Caco-2 (cell line): Measurements from ENCODE around the gene INPP5E. TPM values are rescaled to one million over a fixed set of nuclear protein-coding genes. Genes with fewer than 3 reads are reported as not detected.

Experiments used
- BruUV-seq: library from RNA; stranded (reverse); fragments of 400-500 nt; replicated peaks from 2 replicates; lab custom pipeline; 2021; lab: Mats Ljungman, UMichigan
- CTCF ChIA-PET: fragments of 300-600 bp; sonication (Branson Sonifier 250); formaldehyde crosslinking; loops from one replicate; lab custom pipeline; 2022; ENCODE audit warnings: antibody characterized with exemption; lab: Charles Lee
- POLR2A ChIA-PET: fragments of 300-600 bp; sonication (Branson Sonifier 250); formaldehyde crosslinking; loops from one replicate; lab custom pipeline; 2022; ENCODE audit warnings: antibody characterized with exemption; lab: Charles Lee
- DNase-seq, 2 experiments: peaks; one replicate each; pipeline versions ENCODE4 v3.0.0 to v3.0.0-alpha.2; 2020 to 2022
- H3K27me3 ChIP-seq: replicated peaks from 2 replicates; pipeline ENCODE4 v1.6.0; 2011; ENCODE audit warnings: low read length; ENCODE audit not compliant: control insufficient read depth, insufficient read depth
- H3K36me3 ChIP-seq: 2 replicates; pipeline ENCODE4 v1.5.1; 2011; ENCODE audit warnings: low read length; ENCODE audit not compliant: control insufficient read depth, insufficient read depth
- H3K4me1 ChIP-seq: fragments of 250-450 bp; sonication (Bioruptor Pico); 2 replicates; pipeline ENCODE4 v1.5.1; 2020; ENCODE audit warnings: mild to moderate bottlenecking
- H3K4me3 ChIP-seq: 2 replicates; pipeline ENCODE4 v1.5.1; 2011; ENCODE audit warnings: low read depth, mild to moderate bottlenecking, control low read depth, low read length
- H3K9me3 ChIP-seq: fragments of 250-450 bp; sonication (Bioruptor Pico); 2 replicates; pipeline ENCODE4 v1.5.1; 2020; ENCODE audit warnings: mild to moderate bottlenecking, moderate library complexity
- H3K27ac Mint-ChIP-seq: one replicate; pipeline ENCODE4 v1.8.0; 2022; ENCODE audit warnings: mixed read lengths; ENCODE audit not compliant: unreplicated experiment
- H3K27me3 Mint-ChIP-seq: one replicate; pipeline ENCODE4 v1.8.0; 2022; ENCODE audit warnings: mixed read lengths; ENCODE audit not compliant: insufficient read depth, unreplicated experiment
- H3K36me3 Mint-ChIP-seq: one replicate; pipeline ENCODE4 v1.8.0; 2022; ENCODE audit warnings: mild to moderate bottlenecking, mixed read lengths; ENCODE audit not compliant: insufficient read depth, unreplicated experiment
- H3K4me1 Mint-ChIP-seq: one replicate; pipeline ENCODE4 v1.8.0; 2022; ENCODE audit warnings: low read depth, mixed read lengths; ENCODE audit not compliant: unreplicated experiment
- H3K4me3 Mint-ChIP-seq: one replicate; pipeline ENCODE4 v1.8.0; 2022; ENCODE audit warnings: mild to moderate bottlenecking, moderate library complexity, mixed read lengths; ENCODE audit not compliant: unreplicated experiment
- H3K9me3 Mint-ChIP-seq: one replicate; pipeline ENCODE4 v1.8.0; 2022; ENCODE audit warnings: mixed read lengths; ENCODE audit not compliant: unreplicated experiment
- intact Hi-C: fragments of 100-400 bp; cut with micrococcal nuclease; formaldehyde crosslinking; loops from one replicate; pipeline ENCODE4 v1.10.0; 2022; ENCODE audit not compliant: unreplicated experiment
- total RNA-seq: library from RNA; stranded (reverse); gene quantifications from 2 replicates; pipeline ENCODE4 v1.2.3, GENCODE V29; 2022
- TF ChIP-seq, protein P1 (sequence below), 2 experiments: fragments of 200-600 bp in 1 of 2; IDR thresholded peaks; 1 replicate in 1 of 2; 2 replicates in 1 of 2; pipeline versions ENCODE4 v1.5.1 to v1.8.0; 2011 to 2022; ENCODE audit warnings: antibody characterized with exemption in 1 of 2, control low read depth in 1 of 2, inconsistent platforms in 1 of 2, low read depth in 1 of 2, low read length in 1 of 2, mild to moderate bottlenecking in 1 of 2, moderate library complexity in 1 of 2; ENCODE audit not compliant: insufficient read depth in 1 of 2, severe bottlenecking in 1 of 2, unreplicated experiment in 1 of 2

Gene INPP5E
- total RNA-seq, 1 experiment from 2014 or later, result 18.6 TPM

DNA sequence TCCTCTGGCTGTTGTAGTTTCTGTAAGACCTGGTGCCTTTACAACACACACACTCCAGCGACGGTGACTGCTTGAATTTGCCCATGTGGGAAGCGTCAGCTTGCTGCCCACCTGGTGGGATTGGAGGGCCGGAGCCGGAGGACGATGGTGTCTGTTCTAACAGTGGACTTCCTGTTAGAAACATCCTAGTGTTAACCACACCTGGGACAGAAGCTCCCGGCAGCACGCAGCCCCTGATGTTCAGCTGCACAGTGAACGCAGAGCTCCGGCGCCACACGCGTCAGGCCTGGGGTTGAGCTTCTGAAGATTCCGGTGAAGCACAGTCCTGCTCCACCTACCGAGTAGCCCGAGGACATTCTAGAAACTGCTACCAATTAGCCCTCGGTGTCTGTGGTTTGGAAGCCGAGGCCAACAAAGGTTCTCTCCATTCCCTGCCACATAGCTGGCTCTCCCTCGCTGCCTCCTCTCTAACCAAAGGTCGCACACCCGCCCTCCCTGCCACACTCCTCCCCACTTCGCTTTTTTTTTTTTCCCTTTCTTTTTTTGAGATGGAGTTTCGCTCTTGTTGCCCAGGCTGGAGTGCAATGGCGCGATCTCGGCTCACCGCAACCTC, 14.8 kb downstream of the INPP5E start:
- Mint-ChIP-seq H3K4me1 (no peaks in the 10 kb centered on the region), H3K4me3 (no peak overlapping the region), H3K36me3 (peaks cover 83% of the 10 kb centered on the region), H3K27ac (no peak overlapping the region), H3K27me3 (no peaks in the 10 kb centered on the region), H3K9me3 (no peaks in the 10 kb centered on the region)
- H3K27me3 ChIP-seq, result no peaks in the 10 kb centered on the region
- H3K4me3 ChIP-seq, result no peak overlapping the region
- no TSS peak for BruUV-seq
- no peaks in the 10 kb centered on the region for H3K9me3 ChIP-seq
- peaks cover 2% of the 10 kb centered on the region; the same call in 1 of the 2 replicates for H3K36me3 ChIP-seq
- no peaks in the 10 kb centered on the region for H3K4me1 ChIP-seq
- ChIA-PET POLR2A (no interaction called here), CTCF (no interaction called here)
- DNase-seq, result no peak
- TF ChIP-seq, protein P1, sequence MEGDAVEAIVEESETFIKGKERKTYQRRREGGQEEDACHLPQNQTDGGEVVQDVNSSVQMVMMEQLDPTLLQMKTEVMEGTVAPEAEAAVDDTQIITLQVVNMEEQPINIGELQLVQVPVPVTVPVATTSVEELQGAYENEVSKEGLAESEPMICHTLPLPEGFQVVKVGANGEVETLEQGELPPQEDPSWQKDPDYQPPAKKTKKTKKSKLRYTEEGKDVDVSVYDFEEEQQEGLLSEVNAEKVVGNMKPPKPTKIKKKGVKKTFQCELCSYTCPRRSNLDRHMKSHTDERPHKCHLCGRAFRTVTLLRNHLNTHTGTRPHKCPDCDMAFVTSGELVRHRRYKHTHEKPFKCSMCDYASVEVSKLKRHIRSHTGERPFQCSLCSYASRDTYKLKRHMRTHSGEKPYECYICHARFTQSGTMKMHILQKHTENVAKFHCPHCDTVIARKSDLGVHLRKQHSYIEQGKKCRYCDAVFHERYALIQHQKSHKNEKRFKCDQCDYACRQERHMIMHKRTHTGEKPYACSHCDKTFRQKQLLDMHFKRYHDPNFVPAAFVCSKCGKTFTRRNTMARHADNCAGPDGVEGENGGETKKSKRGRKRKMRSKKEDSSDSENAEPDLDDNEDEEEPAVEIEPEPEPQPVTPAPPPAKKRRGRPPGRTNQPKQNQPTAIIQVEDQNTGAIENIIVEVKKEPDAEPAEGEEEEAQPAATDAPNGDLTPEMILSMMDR (IDR thresholded peaks at IDR 0.05; ENCODE audit: insufficient read depth in 1 of 2, low read depth in 1 of 2, low read length in 1 of 2, severe bottlenecking in 1 of 2, unreplicated experiment in 1 of 2), result no peak
- intact Hi-C loops, result no loop called here

DNA sequence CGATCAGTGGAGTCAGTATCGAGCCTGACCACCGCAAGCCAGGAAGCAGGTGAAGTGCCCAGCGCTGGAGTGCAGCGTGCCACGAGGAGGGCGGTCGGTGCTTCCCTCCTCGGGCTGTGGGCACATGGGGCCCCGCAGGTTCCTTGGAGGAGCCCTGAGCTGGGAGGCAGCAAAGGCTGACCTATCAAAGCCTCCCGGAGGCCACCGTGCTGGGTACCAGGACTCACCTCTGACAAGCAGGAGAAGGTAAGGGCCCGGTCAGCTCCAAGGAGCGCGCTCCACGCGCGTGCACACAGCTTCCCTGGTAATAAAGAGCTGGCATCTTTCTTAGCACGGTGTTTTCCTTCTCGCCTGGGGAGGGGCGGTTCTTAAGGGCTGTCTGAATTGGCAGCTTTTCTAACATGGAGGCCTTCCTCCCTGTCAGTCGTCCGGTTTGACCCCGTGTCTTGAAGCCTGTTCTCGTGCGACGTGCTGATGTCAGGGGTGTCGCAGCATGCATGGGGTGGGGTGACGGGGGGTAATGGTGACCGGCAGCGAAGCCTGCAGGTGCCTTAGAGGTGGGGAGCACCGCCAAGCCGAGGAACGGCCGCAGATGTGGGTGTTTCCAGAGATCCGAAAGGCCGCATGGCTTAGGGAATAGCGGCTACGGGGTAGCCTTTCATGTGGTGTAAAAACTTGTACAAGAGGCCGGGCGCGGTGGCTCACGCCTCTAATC, 16.1 kb downstream of the INPP5E start:
- H3K4me1 Mint-ChIP-seq, result no peaks in the 10 kb centered on the region
- no peaks in the 10 kb centered on the region for H3K9me3 Mint-ChIP-seq
- Histone ChIP-seq H3K9me3 (no peaks in the 10 kb centered on the region), H3K4me3 (no peak overlapping the region), H3K36me3 (peaks cover 1% of the 10 kb centered on the region; the same call in 1 of the 2 replicates), H3K27me3 (no peaks in the 10 kb centered on the region), H3K4me1 (no peaks in the 10 kb centered on the region)
- TSS peak; percentile 62 for BruUV-seq
- no peak overlapping the region for H3K27ac Mint-ChIP-seq
- peaks cover 86% of the 10 kb centered on the region for H3K36me3 Mint-ChIP-seq
- DNase-seq, result no peak
- POLR2A ChIA-PET, result no interaction called here
- TF ChIP-seq, protein P1 (IDR thresholded peaks at IDR 0.05; ENCODE audit: insufficient read depth in 1 of 2, low read depth in 1 of 2, low read length in 1 of 2, severe bottlenecking in 1 of 2, unreplicated experiment in 1 of 2), result no peak
- CTCF ChIA-PET, result interaction anchor here (0.6 kb wide), 1 partner anchor 22 kb away, joined by 3 read pairs; no protein-coding TSS in a partner anchor
- intact Hi-C loops, result no loop called here
- H3K27me3 Mint-ChIP-seq, result no peaks in the 10 kb centered on the region
- H3K4me3 Mint-ChIP-seq, result no peak overlapping the region

DNA sequence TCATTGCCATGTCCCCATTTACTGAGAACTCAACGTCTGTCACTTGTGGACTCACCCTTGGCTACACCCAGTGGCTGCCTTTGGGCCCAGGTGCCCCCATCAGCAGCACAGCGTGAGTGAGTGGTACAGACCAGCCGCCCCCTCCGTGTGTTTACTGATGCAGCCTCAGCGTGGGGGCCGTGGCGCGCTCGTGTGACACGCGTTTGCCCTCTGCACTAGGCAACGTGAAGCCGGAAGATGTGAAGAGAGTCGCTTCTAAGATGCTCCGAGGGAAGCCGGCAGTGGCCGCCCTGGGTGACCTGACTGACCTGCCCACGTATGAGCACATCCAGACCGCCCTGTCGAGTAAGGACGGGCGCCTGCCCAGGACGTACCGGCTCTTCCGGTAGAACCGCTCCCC, 16.8 kb downstream of the INPP5E start:
- H3K27me3 Mint-ChIP-seq, result no peaks in the 10 kb centered on the region
- ChIA-PET POLR2A (no interaction called here), CTCF (interaction anchor here (0.6 kb wide), 1 partner anchor 22 kb away, joined by 3 read pairs; no protein-coding TSS in a partner anchor)
- H3K36me3 ChIP-seq, result peaks cover 3% of the 10 kb centered on the region; the same call in 1 of the 2 replicates
- no peaks in the 10 kb centered on the region for H3K4me1 Mint-ChIP-seq
- no peak overlapping the region for H3K4me3 Mint-ChIP-seq
- H3K27ac Mint-ChIP-seq, result no peak overlapping the region
- no peak for DNase-seq
- H3K9me3 Mint-ChIP-seq, result no peaks in the 10 kb centered on the region
- H3K9me3 ChIP-seq, result no peaks in the 10 kb centered on the region
- no peaks in the 10 kb centered on the region for H3K4me1 ChIP-seq
- no peaks in the 10 kb centered on the region for H3K27me3 ChIP-seq
- BruUV-seq, result no TSS peak
- TF ChIP-seq, protein P1 (IDR thresholded peaks at IDR 0.05; ENCODE audit: insufficient read depth in 1 of 2, low read depth in 1 of 2, low read length in 1 of 2, severe bottlenecking in 1 of 2, unreplicated experiment in 1 of 2), result no peak
- intact Hi-C loops, result no loop called here
- H3K36me3 Mint-ChIP-seq, result peaks cover 88% of the 10 kb centered on the region
- H3K4me3 ChIP-seq, result no peak overlapping the region
